Activated CD4-positive, alpha-beta T cell treated with anti-CD3 and anti-CD28 coated beads for 36 hours (primary cell): ENCODE results near the gene TOMT. TPM values are rescaled to one million over a fixed set of nuclear protein-coding genes. Genes with fewer than 3 reads are reported as not detected.

Experiments used
- microRNA-seq: library from miRNA; unstranded; fragments of <30 nt; microRNA quantifications from one replicate; pipeline ENCODE4 v1.2.0, GENCODE V29; 2021; ENCODE audit warnings: borderline replicate concordance
- total RNA-seq, 2 experiments: library from RNA; stranded (reverse); gene quantifications; one replicate each; pipeline ENCODE4 v1.2.3, GENCODE V29; 2021

Gene TOMT
- total RNA-seq, 2 experiments from 2014 or later = not detected

Small RNAs within 50 kb of the gene (microRNA-seq; reads per million reads assigned to microRNA genes)
- not detected for gene MIR3165

Other genes starting within 250 kb of the TOMT start
- not detected for gene DEFB131B, start 227.5 kb upstream of the TOMT start, total RNA-seq
- gene XNDC1N, start 177.3 kb upstream of the TOMT start, total RNA-seq = 10 to 100 TPM; 11.3 to 19.0 TPM
- 10 to 100 TPM; 28.7 to 29.5 TPM for gene RNF121, start 176.9 kb upstream of the TOMT start, total RNA-seq
- gene IL18BP, start 107.0 kb upstream of the TOMT start, total RNA-seq = 10 to 100 TPM in 1 of 2 experiments, 1 to 10 TPM in 1; 8.4 to 10.2 TPM
- gene NUMA1, start 25.4 kb upstream of the TOMT start, total RNA-seq = 100 to 1,000 TPM; 154 to 167 TPM
- gene LRRC51, start 25.1 kb upstream of the TOMT start, total RNA-seq = 10 to 100 TPM in 1 of 2 experiments, 1 to 10 TPM in 1; 7.7 to 11.6 TPM
- gene LAMTOR1, start 2.6 kb upstream of the TOMT start, total RNA-seq = 10 to 100 TPM; 50.7 to 52.2 TPM
- 10 to 100 TPM; 60.3 to 76.1 TPM for gene ANAPC15, start 6.8 kb downstream of the TOMT start, total RNA-seq
- not detected for gene FOLR3, start 29.8 kb downstream of the TOMT start, total RNA-seq
- not detected for gene FOLR1, start 86.2 kb downstream of the TOMT start, total RNA-seq
- not detected for gene FOLR2, start 110.9 kb downstream of the TOMT start, total RNA-seq
- 10 to 100 TPM; 68.5 to 71.3 TPM for gene INPPL1, start 118.8 kb downstream of the TOMT start, total RNA-seq
- not detected for gene PHOX2A, start 138.3 kb downstream of the TOMT start, total RNA-seq